Left ventricle myocardium inferior (tissue), 1 donor: ENCODE measurements around the gene FAM78B. TPM values are rescaled to one million over a fixed set of nuclear protein-coding genes. Genes with fewer than 3 reads are reported as not detected.

ENCODE experiments used
- DNase-seq: peaks from one replicate; pipeline ENCODE4 v3.0.0-alpha.2; 2020
- H3K27ac ChIP-seq: fragments of 200-600 bp; replicated peaks from 2 replicates; pipeline ENCODE4 v1.8.0; 2021
- H3K27me3 ChIP-seq: fragments of 200-600 bp; 2 replicates; pipeline ENCODE4 v1.8.0; 2021; ENCODE audit warnings: low read depth
- H3K36me3 ChIP-seq: fragments of 200-600 bp; 2 replicates; pipeline ENCODE4 v1.8.0; 2021
- H3K4me1 ChIP-seq: fragments of 200-600 bp; 2 replicates; pipeline ENCODE4 v1.8.0; 2021
- H3K4me3 ChIP-seq: fragments of 200-600 bp; 2 replicates; pipeline ENCODE4 v1.8.0; 2021; ENCODE audit warnings: mild to moderate bottlenecking, moderate library complexity
- H3K9me3 ChIP-seq: fragments of 200-600 bp; replicated peaks from 2 replicates; pipeline ENCODE4 v1.8.0; 2021
- CTCF ChIP-seq: fragments of 200-600 bp; IDR thresholded peaks from 2 replicates; pipeline ENCODE4 v1.8.0; 2021; ENCODE audit warnings: antibody characterized with exemption, mild to moderate bottlenecking, borderline replicate concordance
- intact Hi-C: fragments of 100-400 bp; cut with micrococcal nuclease; formaldehyde crosslinking; loops from one replicate; pipeline ENCODE4 v1.11.0; 2022
- total RNA-seq: library from RNA; stranded (reverse); fragmentation: NEBNext Ultra II Directional; extraction: Animal tissue kit (Norgen Biotek cat#: 25700); gene quantifications from one replicate; pipeline ENCODE4 v1.2.1, GENCODE V29; 2021
- donor health status: DM: no; HTN: yes; CAD: no; lungs with severe emphysema.

The FAM78B gene
- total RNA-seq, 1 donor from 2014 or later: 4.5 TPM

DNA sequence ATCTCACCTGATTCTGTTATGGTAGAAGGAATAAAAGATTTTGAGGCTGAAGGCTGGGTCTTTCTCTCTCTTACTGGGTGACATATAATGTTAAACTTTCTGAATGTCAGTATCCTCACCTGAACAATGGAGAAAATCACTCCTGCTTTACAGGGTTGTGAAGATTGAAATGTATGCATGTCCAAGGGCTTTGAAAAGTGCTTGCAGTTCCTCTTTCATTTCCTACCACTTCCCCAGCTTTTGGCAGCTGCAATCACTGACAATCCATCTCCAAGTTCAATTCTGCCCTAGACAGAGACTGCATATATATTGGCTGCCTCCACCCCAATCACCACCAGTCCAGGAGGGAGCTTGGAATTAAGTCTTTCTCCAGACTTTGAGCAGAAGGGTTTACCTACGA is 39.8 kb downstream of the FAM78B start:
- no peak for DNase-seq
- no peaks in the 10 kb centered on the region for H3K4me1 ChIP-seq
- no peaks in the 10 kb centered on the region for H3K27me3 ChIP-seq
- no peak overlapping the region for H3K4me3 ChIP-seq
- no peaks in the 10 kb centered on the region for H3K36me3 ChIP-seq
- intact Hi-C loops: no loop called here
- no peak overlapping the region for H3K27ac ChIP-seq
- no peak for TF ChIP-seq CTCF
- no peaks in the 10 kb centered on the region for H3K9me3 ChIP-seq

DNA sequence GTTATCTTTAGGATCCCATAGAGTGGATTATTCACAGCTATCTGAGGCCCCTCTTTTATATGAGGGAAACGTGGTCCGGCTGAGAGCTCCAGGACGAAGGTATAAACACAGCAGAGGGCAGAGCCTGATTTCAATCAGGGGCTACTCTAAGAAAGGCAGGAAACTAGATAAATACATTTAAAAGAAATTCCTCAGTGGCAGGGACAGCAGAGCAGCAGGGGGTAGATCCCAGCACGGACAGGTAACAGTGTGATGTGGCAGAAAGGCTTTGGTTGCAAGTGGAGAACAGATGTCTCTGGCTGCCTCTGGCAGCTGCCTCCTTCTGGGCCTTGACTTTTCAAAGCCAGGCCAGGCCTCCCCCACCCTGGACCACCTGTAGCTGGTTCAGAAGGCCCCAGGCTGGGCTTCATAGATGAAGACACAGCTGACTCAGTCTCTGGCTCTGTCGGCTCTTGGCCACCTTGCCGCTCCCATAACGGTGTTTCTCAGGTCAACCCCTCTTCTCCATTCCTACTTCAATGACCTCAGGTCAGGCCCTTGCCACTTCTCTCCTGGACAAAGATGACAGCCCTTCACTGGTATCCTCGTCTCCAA is 43.8 kb downstream of the FAM78B start:
- H3K27ac ChIP-seq: no peak overlapping the region
- intact Hi-C loops: no loop called here
- TF ChIP-seq CTCF: no peak
- no peak for DNase-seq
- H3K4me3 ChIP-seq: no peak overlapping the region
- no peaks in the 10 kb centered on the region for H3K4me1 ChIP-seq
- H3K9me3 ChIP-seq: no peaks in the 10 kb centered on the region
- H3K27me3 ChIP-seq: no peaks in the 10 kb centered on the region
- H3K36me3 ChIP-seq: no peaks in the 10 kb centered on the region

DNA sequence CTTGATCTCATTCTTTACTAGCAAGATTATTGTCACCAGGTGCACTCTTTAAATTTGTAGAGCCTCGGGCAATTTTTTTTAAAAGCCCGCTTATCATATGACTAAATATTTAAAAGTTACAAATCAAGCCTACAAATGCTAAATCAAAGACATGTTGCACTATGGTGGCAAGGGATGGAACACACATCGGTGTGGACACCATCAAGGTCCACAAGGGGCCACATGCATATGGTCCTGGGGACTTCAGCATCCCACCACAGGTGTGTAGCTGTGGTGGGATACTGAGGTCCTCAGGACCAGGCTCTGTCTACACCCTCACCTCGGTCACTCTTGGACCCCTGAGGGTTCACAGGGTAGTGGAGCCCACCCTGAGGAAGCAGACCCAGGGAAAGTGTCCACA is 45.8 kb downstream of the FAM78B start:
- TF ChIP-seq CTCF: no peak
- intact Hi-C loops: no loop called here
- no peak for DNase-seq

GRCh38 chr1:166120281-166120680 is 46.5 kb downstream of the FAM78B start:
- intact Hi-C loops: no loop called here
- no peak for TF ChIP-seq CTCF
- DNase-seq: no peak
- no peaks in the 10 kb centered on the region for H3K4me1 ChIP-seq
- no peak overlapping the region for H3K27ac ChIP-seq
- no peak overlapping the region for H3K4me3 ChIP-seq
- no peaks in the 10 kb centered on the region for H3K27me3 ChIP-seq
- no peaks in the 10 kb centered on the region for H3K36me3 ChIP-seq
- no peaks in the 10 kb centered on the region for H3K9me3 ChIP-seq

More for the DNA sequence above, 45.8 kb downstream of the FAM78B start:
- H3K9me3 ChIP-seq: no peaks in the 10 kb centered on the region
- H3K4me3 ChIP-seq: no peak overlapping the region
- H3K36me3 ChIP-seq: no peaks in the 10 kb centered on the region
- H3K4me1 ChIP-seq: no peaks in the 10 kb centered on the region
- H3K27ac ChIP-seq: no peak overlapping the region
- no peaks in the 10 kb centered on the region for H3K27me3 ChIP-seq

DNA sequence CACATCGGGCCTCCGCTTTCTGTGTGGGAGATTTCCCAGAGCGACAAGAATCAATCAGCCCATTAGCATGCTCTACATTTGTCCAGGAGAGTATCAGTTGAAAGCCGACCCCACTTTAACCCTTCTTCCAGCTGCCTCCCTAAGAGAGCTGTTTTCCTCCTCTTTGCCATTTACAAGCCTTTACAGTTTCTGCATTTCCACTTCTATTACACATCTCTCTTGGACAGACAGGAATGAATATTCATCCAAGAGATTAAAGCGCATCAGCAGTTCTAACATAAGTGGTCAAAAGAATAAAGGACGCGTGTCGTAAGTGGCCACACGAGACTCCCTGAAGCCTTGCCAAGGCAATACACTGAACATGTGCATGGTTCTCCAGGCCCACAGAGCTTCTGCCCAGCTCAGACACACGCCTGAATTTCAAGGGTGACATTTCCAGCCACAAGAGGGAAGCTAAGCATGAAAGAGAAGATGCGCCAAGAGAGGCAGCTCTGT is 47.3 kb downstream of the FAM78B start:
- no peaks in the 10 kb centered on the region for H3K4me1 ChIP-seq
- H3K4me3 ChIP-seq: no peak overlapping the region
- no peaks in the 10 kb centered on the region for H3K27me3 ChIP-seq
- no peak overlapping the region for H3K27ac ChIP-seq
- H3K9me3 ChIP-seq: no peaks in the 10 kb centered on the region
- H3K36me3 ChIP-seq: no peaks in the 10 kb centered on the region
- no peak for DNase-seq
- intact Hi-C loops: no loop called here
- no peak for TF ChIP-seq CTCF

GRCh38 chr1:166117776-166118175 is 49.0 kb downstream of the FAM78B start:
- H3K36me3 ChIP-seq: no peaks in the 10 kb centered on the region
- H3K4me1 ChIP-seq: no peaks in the 10 kb centered on the region
- H3K9me3 ChIP-seq: no peaks in the 10 kb centered on the region
- no peak for TF ChIP-seq CTCF
- H3K4me3 ChIP-seq: no peak overlapping the region
- no peaks in the 10 kb centered on the region for H3K27me3 ChIP-seq
- no peak overlapping the region for H3K27ac ChIP-seq
- no peak for DNase-seq
- intact Hi-C loops: no loop called here
